Activated CD8-positive, alpha-beta T cell treated with anti-CD3 and anti-CD28 coated beads, Interleukin-2, amount 10 ng/mL, durations not matched to agents 7 days and 5 days (primary cell): Measurements from ENCODE around the gene SRC. TPM values are rescaled to one million over a fixed set of nuclear protein-coding genes. Genes with fewer than 3 reads are reported as not detected.

Experiments used
- ATAC-seq: fragments of 150-1000 bp; cut with Tn5 transposase; one replicate; pipeline ENCODE4 v1.10.0; 2021; ENCODE audit warnings: moderate library complexity
- CTCF ChIA-PET: fragments of 350-600 bp; sonication (Branson Sonifier 250); formaldehyde crosslinking; loops from one replicate; lab custom pipeline; 2021; ENCODE audit warnings: antibody characterized with exemption; lab: Charles Lee
- POLR2A ChIA-PET: fragments of 350-600 bp; sonication (Branson Sonifier 250); formaldehyde crosslinking; loops from one replicate; lab custom pipeline; 2021; ENCODE audit warnings: antibody characterized with exemption; lab: Charles Lee
- DNase-seq: peaks from one replicate; pipeline ENCODE4 v3.0.0-alpha.2; 2020
- H3K27ac Mint-ChIP-seq: one replicate; pipeline ENCODE4 v1.8.0; 2021; ENCODE audit warnings: mild to moderate bottlenecking, mixed read lengths
- H3K27me3 Mint-ChIP-seq: one replicate; pipeline ENCODE4 v1.8.0; 2021; ENCODE audit warnings: low read depth, mixed read lengths
- H3K36me3 Mint-ChIP-seq: one replicate; pipeline ENCODE4 v1.8.0; 2021; ENCODE audit warnings: low read depth, mixed read lengths
- H3K4me1 Mint-ChIP-seq: one replicate; pipeline ENCODE4 v1.8.0; 2021; ENCODE audit warnings: low read depth, mixed read lengths
- H3K4me3 Mint-ChIP-seq: one replicate; pipeline ENCODE4 v1.8.0; 2021; ENCODE audit warnings: mild to moderate bottlenecking, mixed read lengths
- H3K9me3 Mint-ChIP-seq: one replicate; pipeline ENCODE4 v1.8.0; 2022; ENCODE audit warnings: mixed read lengths; ENCODE audit not compliant: insufficient read depth
- total RNA-seq, 2 experiments: library from RNA; stranded (reverse); gene quantifications; one replicate each; pipeline ENCODE4 v1.2.3, GENCODE V29; 2021

The SRC gene
- total RNA-seq, 2 experiments from 2014 or later = 3.2 to 6.5 TPM

GRCh38 chr20:37442547-37442946, 96.6 kb downstream of the SRC start:
- ChIA-PET POLR2A (no interaction called here), CTCF (no interaction called here)
- no peak overlapping the region for H3K27ac Mint-ChIP-seq
- H3K36me3 Mint-ChIP-seq = no peaks in the 10 kb centered on the region
- H3K9me3 Mint-ChIP-seq = no peaks in the 10 kb centered on the region
- H3K4me3 Mint-ChIP-seq = no peak overlapping the region
- DNase-seq (no peak), ATAC-seq (no peak)
- H3K27me3 Mint-ChIP-seq = no peaks in the 10 kb centered on the region
- H3K4me1 Mint-ChIP-seq = no peaks in the 10 kb centered on the region

DNA sequence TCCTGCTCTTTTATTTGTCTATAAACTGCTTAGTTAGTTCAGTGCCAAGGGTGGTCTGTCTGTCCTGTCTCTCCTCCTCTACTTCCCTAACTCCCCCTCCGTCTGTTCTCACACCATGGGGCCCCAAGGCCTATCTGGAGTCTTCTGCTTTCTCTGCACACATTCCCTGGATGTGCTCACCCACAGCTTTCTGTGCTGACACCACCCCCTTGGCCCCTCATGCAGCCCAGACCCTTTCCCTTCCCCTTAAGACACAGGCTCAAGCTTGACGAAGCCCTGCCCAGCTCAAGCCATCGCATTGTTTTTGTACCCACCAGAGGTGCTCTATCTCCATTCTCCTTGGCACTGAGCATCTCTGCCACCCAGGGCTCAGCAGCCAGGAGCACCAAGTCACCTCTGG, 97.0 kb downstream of the SRC start:
- no peaks in the 10 kb centered on the region for H3K36me3 Mint-ChIP-seq
- POLR2A ChIA-PET = no interaction called here

DNA sequence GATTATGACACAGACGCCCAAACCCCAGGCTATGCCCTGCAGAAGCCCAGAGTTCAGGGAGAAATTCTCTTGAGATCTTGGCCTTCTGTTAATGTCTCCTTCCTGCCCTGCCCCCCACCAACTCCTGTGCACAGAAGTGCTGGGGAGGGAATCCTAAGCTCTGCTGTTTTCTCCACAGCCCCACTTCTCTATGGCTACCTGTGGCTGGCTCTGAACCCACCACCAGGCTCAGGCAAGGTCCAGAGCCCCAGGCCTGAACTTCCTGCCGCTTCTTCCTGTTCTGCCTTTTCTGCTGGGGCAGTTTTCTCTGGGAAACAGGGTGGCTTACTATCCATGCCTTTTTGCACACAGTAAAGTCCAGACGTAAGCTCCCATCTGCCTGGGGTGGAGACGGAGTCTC, 97.7 kb downstream of the SRC start:
- no peak for ATAC-seq
- no peak for DNase-seq
- ChIA-PET CTCF (no interaction called here), POLR2A (no interaction called here)
- H3K36me3 Mint-ChIP-seq = no peaks in the 10 kb centered on the region
- H3K4me3 Mint-ChIP-seq = no peak overlapping the region
- no peaks in the 10 kb centered on the region for H3K4me1 Mint-ChIP-seq
- no peaks in the 10 kb centered on the region for H3K9me3 Mint-ChIP-seq
- H3K27me3 Mint-ChIP-seq = no peaks in the 10 kb centered on the region
- no peak overlapping the region for H3K27ac Mint-ChIP-seq

More for the DNA sequence above, 97.0 kb downstream of the SRC start:
- CTCF ChIA-PET = no interaction called here
- H3K9me3 Mint-ChIP-seq = no peaks in the 10 kb centered on the region
- H3K27me3 Mint-ChIP-seq = no peaks in the 10 kb centered on the region
- H3K27ac Mint-ChIP-seq = no peak overlapping the region
- no peak for DNase-seq
- no peak for ATAC-seq
- H3K4me3 Mint-ChIP-seq = no peak overlapping the region
- no peaks in the 10 kb centered on the region for H3K4me1 Mint-ChIP-seq

DNA sequence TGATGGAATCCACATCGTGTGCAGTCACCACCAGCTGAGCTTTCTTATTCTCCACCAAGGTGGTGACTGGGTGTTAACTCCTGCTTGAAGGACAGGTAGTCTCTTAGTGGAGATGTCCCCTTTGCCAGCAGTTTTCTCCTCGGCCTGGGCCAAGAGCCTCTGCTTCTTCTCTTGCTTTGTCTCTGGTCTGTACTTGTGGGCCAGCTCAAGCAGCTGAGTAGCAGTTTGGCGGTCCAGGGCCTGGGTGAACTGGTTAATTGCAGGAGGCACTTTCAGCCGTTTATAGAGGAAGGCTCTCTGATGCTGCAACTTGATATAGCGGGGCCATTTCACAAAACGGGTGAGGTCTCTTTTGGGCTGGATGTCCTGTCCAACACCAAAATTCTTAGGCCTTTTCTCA, 99.1 kb downstream of the SRC start:
- Mint-ChIP-seq H3K4me1 (no peaks in the 10 kb centered on the region), H3K36me3 (no peaks in the 10 kb centered on the region), H3K27ac (no peak overlapping the region), H3K4me3 (no peak overlapping the region), H3K9me3 (no peaks in the 10 kb centered on the region), H3K27me3 (no peaks in the 10 kb centered on the region)
- ChIA-PET POLR2A (no interaction called here), CTCF (no interaction called here)
- DNase-seq (no peak), ATAC-seq (no peak)

DNA sequence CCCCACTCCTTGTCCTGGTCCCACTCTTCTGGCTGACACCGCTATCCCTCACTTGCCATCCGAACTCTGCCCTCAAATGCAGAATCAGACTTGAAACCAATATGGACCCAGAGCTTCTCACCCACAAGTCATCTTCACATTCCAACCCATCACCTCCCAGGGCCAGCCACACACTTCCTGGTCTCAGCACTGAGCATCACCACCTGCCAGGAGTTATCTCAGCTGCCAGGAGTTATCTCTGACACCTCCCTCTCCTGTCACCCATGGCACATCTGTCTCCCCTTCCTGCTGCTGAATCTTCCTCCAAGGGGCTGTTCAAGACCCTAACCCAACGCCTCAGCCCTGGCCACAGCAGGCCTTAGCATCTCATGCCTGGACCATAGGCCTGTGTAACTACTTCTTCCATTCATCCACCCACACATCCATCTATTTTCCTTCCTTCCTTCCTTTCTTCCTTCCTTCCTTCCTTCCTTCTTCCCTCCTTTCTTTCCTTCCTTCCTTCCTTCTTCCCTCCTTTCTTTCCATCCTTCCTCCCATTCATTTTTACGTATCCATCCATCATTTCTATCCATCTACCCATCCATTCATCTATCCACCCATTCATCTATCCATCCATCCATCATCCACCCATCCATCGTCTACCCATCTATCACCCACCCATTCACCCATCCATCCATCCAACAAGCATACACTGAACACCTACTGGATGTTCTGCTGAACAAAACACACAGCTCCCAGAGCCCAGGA, 100.5 kb downstream of the SRC start:
- Mint-ChIP-seq H3K9me3 (no peaks in the 10 kb centered on the region), H3K4me3 (no peak overlapping the region), H3K27me3 (no peaks in the 10 kb centered on the region), H3K4me1 (no peaks in the 10 kb centered on the region), H3K36me3 (no peaks in the 10 kb centered on the region), H3K27ac (no peak overlapping the region)
- ChIA-PET CTCF (no interaction called here), POLR2A (no interaction called here)
- ATAC-seq (no peak), DNase-seq (no peak)

GRCh38 chr20:37447688-37448087, 101.7 kb downstream of the SRC start:
- Mint-ChIP-seq H3K36me3 (no peaks in the 10 kb centered on the region), H3K4me3 (no peak overlapping the region), H3K9me3 (no peaks in the 10 kb centered on the region), H3K27me3 (no peaks in the 10 kb centered on the region), H3K27ac (no peak overlapping the region), H3K4me1 (no peaks in the 10 kb centered on the region)
- DNase-seq (no peak), ATAC-seq (no peak)
- ChIA-PET CTCF (no interaction called here), POLR2A (no interaction called here)

- H3K4me1 Mint-ChIP-seq = no peaks in the 10 kb centered on the region
- DNase-seq (no peak), ATAC-seq (no peak)
- H3K27me3 Mint-ChIP-seq = peaks cover 5% of the 10 kb centered on the region
- H3K9me3 Mint-ChIP-seq = no peaks in the 10 kb centered on the region
- no peaks in the 10 kb centered on the region for H3K36me3 Mint-ChIP-seq
- H3K4me3 Mint-ChIP-seq = no peak overlapping the region
- no peak overlapping the region for H3K27ac Mint-ChIP-seq
- ChIA-PET POLR2A (no interaction called here), CTCF (no interaction called here)
These were observed 103.3 kb downstream of the SRC start for GRCh38 chr20:37449276-37449675.

GRCh38 chr20:37450344-37450743, 104.4 kb downstream of the SRC start:
- Mint-ChIP-seq H3K27ac (no peak overlapping the region), H3K4me1 (no peaks in the 10 kb centered on the region), H3K27me3 (peaks cover 5% of the 10 kb centered on the region), H3K4me3 (no peak overlapping the region), H3K36me3 (no peaks in the 10 kb centered on the region), H3K9me3 (no peaks in the 10 kb centered on the region)
- POLR2A ChIA-PET = no interaction called here
- ATAC-seq (no peak), DNase-seq (no peak)
- CTCF ChIA-PET = no interaction called here

DNA sequence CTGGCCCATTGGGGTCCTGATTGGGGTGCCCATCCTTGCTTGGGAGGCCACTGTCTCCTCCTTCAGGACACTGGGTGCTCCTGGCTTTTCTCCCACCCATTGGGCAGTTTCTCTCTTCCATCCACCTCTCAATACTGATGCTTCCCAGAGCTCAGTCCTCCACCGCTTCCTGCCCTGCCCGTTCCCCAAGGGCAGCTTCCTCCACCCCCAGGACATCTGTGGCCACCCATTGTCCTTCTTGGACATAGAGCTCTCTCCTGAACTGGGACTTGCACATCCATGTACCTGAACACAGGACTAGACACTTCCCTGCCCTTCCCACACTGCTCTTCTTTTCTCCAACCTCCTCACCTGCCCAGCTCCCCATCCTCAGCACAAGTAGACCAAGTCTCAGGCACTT, 105.7 kb downstream of the SRC start:
- CTCF ChIA-PET = no interaction called here
- ATAC-seq (no peak), DNase-seq (no peak)
- Mint-ChIP-seq H3K9me3 (no peaks in the 10 kb centered on the region), H3K27ac (no peak overlapping the region), H3K27me3 (peaks cover 5% of the 10 kb centered on the region), H3K4me3 (no peak overlapping the region), H3K36me3 (no peaks in the 10 kb centered on the region), H3K4me1 (no peaks in the 10 kb centered on the region)
- POLR2A ChIA-PET = no interaction called here

GRCh38 chr20:37452236-37452635, 106.3 kb downstream of the SRC start:
- ATAC-seq (no peak), DNase-seq (no peak)
- CTCF ChIA-PET = no interaction called here
- Mint-ChIP-seq H3K4me1 (no peaks in the 10 kb centered on the region), H3K36me3 (no peaks in the 10 kb centered on the region), H3K27ac (no peak overlapping the region), H3K4me3 (no peak overlapping the region), H3K9me3 (no peaks in the 10 kb centered on the region), H3K27me3 (peaks cover 5% of the 10 kb centered on the region)
- POLR2A ChIA-PET = no interaction called here

- H3K27ac Mint-ChIP-seq = no peak overlapping the region
- POLR2A ChIA-PET = no interaction called here
These were observed 107.3 kb downstream of the SRC start for GRCh38 chr20:37453288-37453687.

DNA sequence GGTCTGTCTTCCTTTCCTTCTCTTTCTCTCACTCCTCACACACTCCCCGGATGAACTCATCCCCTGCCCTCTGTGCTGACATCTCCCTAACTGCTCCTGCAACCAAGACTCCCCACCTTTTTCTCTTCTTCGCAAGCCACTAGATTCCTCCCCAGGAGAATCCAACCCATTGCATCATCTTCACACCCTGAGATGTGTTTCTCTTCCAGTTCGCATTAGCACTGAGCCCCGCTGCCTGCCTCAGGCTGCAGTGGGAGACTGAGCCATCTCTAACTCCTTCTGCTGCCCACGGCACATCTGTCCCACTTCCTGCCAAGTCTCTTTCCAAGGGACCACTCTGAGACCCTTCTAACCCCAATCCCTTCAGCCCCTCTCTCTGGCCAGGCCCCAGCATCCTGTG, 107.9 kb downstream of the SRC start:
- H3K36me3 Mint-ChIP-seq = no peaks in the 10 kb centered on the region
- peaks cover 9% of the 10 kb centered on the region for H3K9me3 Mint-ChIP-seq
- H3K27ac Mint-ChIP-seq = no peak overlapping the region
- ChIA-PET CTCF (no interaction called here), POLR2A (no interaction called here)
- H3K4me1 Mint-ChIP-seq = no peaks in the 10 kb centered on the region
- DNase-seq (no peak), ATAC-seq (no peak)
- H3K27me3 Mint-ChIP-seq = peaks cover 5% of the 10 kb centered on the region
- H3K4me3 Mint-ChIP-seq = no peak overlapping the region

More at GRCh38 chr20:37453288-37453687, 107.3 kb downstream of the SRC start:
- Mint-ChIP-seq H3K4me1 (no peaks in the 10 kb centered on the region), H3K4me3 (no peak overlapping the region), H3K36me3 (no peaks in the 10 kb centered on the region), H3K27me3 (peaks cover 5% of the 10 kb centered on the region), H3K9me3 (peaks cover 5% of the 10 kb centered on the region)
- CTCF ChIA-PET = no interaction called here
- no peak for DNase-seq
- ATAC-seq = no peak
